DMS53 treated with DMSO at 0.1 percent for 48 hours (cell line): Measurements from ENCODE around the gene P3H1.

Source experiments
- DNase-seq: peaks from one replicate; lab custom pipeline; 2025; ENCODE audit not compliant: unreplicated experiment; lab: John Stamatoyannopoulos, UW

The P3H1 gene

DNA sequence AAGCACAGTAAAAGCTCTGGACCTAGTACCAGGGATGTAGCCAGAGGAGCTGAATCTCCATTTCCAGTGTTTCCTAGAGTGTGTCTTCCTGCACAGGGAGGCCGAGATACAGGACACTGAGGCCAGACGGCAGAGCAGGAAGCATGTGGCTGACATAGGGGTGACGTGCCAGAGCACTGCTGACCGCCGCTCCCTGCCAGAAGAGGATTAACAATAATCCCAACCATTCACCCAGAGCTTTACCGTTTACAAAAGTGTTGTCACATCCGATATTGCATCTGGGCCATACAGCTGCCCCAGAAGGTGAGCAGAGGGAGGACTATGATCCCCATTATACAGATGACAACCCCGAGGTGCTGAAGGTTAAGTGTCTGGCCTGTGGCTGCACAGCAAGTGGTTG is 21.0 kb downstream of the P3H1 start:
- DNase-seq: no peak

DNA sequence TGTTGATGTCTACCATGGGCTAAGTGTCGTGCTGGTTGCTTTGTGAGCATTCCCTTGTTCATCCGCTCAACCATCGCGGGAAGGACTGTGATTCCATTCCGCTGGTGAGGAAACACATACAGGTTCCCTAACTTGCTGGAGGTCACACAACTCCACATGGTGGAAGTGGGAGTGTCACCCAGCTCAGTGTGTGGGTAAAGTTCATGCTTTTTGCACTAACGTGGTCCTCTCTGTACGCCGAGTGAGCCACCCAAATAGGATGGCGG is 22.7 kb downstream of the P3H1 start:
- DNase-seq: no peak

DNA sequence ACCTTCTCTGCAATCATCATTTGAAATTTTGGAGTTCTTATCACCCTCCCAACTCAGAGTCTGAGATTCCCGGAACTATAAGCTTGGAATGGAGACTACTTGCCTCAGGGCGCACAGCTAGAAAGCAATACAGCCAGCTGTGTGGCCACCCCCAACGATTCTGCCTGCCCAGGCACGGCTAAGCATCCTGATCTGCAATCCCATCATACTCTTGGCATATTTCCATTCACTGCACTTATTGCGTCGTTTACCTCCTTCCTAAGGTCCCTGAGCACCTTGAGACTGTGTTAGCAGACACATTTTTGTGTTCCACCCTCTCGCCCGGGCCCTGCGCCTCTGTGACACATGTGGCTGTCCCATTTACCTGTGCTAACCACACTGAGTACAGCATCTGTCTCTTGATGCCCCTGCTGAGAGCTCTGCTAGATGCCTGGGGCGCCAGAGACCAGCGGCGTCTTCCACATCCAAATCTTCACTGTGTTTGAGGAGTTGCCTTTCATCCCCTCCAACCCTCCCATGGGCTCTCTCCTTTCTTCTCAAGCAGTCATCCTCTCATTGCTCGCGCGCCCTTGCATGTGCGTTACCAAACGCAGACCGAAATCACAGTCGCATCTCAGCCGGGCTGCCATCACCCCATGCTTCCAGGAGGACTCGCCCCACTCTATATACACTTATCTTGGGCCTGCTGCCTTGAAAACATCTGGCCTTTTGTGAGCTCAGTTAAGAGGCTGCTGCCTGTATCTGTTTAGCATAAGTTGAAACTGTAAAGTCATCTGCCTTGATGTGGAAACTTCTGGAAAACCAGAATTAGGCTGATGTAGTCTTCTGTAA is 23.3 kb downstream of the P3H1 start:
- DNase-seq: no peak

DNA sequence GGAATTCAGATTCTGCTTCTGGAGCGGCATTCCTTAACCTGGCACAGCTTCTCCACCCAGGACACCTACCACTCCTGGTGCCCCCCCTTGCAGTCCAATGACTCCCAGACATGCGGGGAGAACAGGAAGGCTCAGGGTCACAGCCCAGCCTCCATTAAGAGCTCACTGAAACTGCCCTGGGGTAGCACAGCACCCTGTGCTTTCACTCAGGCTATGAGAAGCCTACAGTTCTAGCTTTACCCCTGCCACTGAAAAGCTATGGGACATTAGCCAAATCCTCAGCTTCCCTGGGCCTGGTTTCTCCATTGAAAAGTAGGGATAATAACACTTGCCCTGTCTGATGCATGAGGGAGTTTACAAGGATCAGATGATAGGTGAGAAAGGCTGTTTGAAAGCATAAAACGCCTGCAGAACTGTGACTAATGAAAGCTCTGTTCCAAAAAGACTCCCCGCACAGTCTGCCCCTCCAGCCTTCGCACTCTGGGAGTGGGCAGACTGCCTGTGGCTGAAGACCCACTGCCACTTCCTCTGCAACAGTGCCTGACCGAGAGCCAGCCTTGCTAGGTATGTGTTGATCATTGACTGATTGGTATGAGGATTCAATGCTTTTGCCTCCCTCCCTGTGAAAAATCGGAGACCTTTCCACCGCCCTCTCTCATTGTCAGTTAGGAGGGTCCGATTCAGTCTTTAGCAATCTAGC is 24.1 kb downstream of the P3H1 start:
- no peak for DNase-seq

DNA sequence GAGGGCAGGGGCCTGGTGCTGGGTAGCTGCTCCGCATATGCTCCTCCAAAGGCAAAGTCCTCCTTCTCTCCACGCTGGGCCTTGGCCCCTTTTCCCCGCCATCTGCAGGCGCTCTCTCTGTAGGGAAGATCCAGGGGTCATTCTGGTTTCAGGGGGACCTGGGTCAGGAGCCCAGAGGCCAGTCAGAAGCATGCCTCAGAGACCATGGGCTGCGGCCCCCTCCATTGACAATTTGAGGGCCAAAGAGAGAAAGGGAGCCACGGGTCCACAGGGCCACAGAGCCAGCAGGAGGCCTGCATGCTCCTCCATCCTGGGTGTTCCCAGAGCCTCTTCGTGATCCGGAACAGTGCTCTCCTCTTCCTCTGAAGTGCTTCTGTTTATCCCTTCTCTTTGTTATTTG is 24.7 kb downstream of the P3H1 start:
- DNase-seq: no peak

DNA sequence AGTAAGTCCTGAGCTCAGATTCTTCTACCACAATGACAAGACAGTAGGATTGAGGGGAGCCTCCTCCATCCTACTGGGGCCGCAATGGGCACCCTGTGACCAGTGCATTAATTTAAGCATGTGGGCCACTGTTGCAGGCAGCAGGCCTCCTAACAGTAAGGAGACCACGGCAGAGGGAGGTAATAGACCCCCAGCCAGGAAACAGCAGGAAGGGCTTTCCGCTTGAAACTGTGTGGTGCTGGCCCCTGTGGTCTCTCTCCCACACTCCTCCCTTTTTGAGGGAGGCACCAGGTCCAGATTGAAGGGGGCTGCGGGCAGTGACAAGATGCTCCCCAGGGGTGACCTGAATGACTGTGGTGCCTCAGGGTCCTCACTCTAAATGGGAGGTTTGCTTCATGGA is 25.1 kb downstream of the P3H1 start:
- DNase-seq: no peak

DNA sequence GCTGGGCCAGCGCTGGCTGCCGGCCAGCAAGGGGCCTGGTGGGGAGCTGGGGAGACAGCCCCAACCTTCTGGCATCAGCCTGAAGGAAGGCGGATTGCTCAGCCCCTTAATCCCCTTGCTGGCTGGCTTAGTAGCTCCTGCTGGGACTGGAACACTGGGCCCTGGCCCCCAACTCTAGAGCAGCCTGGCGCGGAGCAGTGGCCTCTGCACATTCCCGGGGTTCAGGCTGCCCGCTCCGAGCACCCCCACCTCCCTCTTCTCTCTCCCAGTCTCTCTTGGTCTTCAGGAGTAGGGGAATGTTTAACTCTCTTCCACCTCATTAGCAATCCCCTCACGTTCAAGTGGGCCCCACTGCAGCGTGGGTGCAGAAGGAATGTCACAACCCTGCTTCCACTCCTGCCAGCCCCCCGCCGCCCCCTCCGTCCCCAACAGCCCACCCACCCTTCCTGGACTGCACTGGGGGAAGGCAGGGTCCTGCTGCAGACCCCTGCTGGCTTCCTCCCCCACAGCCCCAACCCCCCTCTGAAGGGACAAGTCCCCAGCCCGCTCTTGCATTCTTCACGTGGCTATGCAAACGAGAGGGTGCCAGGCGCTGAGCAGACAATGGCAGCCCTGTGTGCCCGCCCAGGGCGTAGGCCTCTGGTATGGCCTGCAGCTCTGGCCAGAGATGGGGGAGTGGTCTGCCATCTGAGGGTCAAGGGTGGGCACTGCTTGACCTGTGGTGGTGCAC is 25.8 kb downstream of the P3H1 start:
- DNase-seq: no peak

DNA sequence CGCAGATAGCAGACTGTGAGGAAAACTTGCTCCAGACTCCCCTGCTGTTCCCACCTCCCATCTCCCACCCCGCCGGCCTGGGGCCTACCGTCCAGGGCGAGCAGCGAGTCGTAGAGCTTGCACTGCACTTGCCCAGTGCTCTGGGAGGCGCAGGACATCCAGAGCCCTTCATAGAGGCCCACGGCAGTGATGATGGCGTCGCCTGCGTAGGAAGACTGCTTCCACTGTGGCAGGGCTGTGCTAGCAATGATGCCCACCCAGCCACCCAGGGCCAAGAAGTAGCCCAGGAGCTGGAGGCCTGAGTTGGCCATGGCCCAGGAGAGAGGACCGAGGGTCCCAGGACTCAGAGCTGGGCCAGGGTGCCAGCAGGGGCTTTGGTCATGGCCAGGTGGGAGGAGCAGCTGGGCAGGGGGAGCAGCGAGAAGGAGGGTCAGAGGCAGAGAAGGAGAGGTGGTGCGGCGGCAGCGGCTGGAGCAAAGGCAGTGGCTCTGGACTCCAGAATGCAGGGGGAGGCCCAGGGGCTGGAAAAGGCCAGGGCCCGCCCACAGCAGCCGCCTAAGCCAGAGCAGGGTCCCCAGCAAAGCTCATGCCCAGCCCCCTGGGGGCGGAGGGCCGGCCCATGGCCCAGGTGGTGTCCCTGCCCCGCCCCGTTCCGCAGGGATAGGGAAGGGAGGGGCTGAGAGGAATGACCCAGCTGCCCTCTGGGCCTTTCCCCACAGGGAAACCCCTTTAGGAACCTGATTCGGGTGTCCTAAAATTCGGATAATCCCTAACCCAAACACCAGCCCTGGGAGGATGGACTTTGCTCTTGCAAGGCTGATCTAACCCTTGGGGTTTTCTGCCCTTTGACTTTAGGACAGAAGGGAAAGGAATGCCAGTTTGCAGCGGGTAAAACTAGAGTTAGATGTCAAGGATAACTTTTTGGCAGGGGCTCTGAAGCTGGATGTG is 26.8 kb downstream of the P3H1 start, which contains the start of gene CLDN19:
CLDN19 (minus strand) TSS at position 484 of the 948 bp plus-strand sequence; CDS start at position 311, 173 bp downstream.
- DNase-seq: no peak

DNA sequence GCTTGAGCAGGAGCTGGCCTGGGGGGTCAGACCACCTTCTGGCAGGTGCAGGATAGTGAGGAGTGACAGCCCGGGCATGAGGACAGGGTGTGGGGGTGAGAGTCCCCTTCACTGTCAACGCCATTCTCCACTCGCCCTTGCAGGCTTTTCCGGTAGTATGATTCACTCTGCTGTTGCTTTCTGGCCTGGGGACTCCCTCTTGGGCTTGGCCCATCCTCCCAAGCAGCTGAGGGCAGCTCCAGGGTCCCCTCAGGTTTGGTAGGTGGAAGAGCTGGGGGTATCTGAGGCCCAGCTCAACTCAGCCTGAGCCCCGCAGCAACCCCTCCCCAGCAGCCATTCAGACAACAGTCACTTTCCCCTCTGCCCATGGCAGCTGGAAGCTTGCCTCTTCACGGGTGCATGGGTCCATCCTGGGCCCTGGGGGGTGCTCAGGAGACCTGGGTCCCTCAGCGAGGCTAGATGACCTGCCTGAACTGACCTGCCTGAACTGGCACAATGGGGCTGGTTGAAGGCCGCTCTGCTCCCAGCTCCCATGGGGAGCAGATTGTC is 28.1 kb downstream of the P3H1 start:
- no peak for DNase-seq

DNA sequence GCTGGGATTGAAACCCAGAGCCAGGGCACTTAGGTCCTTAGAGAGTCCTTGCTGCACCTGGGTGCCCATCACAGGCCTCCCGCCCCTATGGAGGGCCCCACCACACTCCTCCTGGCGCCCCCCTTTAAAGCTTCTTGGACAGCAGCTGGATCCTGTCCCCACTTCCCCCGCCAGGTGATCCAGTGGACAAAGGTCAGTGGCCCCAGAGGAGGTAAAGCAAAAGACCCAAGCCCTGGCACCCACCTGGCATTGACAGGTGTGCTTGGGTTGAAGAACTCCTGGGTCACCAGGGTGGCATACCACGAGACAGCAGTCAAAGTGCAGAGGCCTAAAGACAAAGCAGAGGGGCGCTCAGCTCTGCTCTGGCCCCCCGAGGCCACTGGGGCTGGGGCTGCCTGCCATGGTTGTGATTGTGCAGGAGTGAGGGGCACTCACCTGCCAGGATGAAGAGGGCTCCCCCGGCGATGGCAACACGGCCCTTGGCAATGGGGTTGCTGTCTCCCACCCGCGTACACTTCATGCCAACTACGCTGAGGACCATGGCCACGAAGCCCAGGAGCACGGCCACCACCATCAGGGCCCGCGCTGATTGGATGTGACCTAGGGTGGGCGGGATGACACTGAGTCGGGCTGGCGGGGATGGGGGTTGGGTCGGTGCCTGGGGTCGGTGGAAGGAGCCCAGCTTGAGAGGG is 28.7 kb downstream of the P3H1 start:
- DNase-seq: no peak

DNA sequence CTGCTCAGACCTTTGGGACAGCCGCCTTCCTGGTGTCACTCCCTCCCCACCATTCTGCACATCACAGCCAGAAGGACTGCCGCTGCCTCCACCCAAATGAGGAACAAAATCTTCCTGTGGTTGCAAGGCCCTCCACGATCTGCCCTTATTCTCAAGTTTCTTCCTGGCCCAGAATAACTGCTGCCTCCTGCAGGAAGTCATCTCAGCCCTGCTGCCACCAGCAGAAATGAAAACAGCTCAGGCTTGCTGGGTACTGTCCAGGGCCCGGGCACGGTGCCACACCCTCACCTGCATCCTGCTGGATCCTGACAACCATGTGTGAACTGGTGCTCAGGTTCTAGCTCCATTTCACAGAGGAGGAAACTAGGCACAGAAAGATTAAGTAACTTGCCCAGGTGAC is 29.6 kb downstream of the P3H1 start:
- peak; percentile 9 for DNase-seq

DNA sequence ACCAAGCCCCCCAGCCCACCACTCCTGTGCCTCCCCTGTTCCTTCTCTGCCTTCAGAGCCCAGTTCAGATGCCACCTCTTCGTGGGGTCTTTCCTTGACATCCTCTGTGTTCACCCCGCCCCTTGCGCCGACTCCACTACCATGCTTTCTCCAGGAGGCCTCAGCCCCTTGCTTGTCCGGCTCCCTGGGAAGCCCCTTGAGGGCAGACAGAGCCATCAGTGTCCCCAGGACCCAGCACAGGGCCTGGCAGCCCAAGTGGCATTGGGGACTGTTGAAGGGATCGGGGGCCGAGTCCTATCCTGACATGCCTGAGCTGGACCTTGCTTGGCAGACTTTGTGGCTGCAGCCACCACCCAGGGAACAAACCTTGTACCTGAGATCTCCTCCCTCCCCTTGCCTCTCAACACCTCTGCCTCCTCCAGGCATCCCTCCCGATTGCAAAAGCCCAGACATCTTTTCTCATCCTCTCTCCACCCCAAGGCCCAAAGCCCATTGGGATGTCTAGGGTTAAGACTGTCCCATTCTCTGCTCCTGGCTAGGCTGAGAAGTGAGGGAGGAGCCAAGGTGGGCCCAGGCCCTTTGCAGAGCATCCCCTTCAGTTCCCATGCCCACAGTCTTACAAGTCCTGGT is 30.1 kb downstream of the P3H1 start:
- DNase-seq: no peak

DNA sequence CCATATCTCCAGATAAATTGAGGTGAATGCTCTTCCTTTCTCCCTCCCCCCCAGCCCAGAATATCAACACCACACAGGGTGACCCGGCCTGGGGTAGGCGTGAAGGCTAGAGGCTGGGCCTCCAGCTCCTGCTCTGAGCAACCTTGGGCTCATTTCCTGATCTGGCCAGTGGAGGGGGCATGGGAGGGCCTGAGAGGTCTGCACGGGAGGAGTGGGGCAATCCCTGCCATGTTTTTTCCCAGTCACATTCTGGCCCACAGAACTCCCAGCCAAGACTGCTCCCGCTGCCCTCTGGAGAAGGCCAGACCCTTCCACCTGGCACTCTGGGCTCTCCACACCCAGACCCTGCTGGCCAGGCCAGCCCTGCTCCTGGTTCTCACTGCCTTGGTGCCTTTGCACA is 30.7 kb downstream of the P3H1 start:
- no peak for DNase-seq

DNA sequence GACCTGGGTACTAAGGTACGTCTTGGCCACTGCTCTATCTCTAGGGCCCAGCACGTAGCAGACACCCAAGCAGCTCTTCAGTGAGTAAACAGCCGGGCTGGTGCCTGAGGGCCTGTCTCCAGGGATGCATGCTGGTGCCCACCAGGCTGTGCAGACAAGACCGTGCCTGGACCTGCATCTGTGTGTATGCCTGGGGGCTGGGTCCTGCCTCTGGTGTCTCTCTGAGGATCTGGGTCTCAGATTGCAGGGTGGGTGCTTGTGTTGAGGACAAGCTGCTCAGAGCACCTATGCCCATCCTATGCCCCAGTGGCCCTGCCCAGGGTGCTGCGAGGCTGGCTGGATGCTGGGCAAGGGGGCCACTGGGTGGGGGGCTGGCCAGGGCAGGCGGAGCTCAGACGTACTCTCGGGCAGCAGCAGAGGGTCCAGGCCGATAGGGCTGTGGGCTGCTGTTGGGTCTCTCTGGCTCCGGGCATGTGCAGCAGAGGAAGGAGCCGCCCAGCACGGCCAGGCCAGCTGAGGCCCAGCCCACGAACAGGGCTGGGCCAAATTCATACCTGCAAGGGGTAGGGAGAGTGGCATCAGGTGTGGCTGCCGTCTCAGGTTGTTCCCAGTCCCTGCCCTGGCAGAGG is 31.2 kb downstream of the P3H1 start:
- no peak for DNase-seq

DNA sequence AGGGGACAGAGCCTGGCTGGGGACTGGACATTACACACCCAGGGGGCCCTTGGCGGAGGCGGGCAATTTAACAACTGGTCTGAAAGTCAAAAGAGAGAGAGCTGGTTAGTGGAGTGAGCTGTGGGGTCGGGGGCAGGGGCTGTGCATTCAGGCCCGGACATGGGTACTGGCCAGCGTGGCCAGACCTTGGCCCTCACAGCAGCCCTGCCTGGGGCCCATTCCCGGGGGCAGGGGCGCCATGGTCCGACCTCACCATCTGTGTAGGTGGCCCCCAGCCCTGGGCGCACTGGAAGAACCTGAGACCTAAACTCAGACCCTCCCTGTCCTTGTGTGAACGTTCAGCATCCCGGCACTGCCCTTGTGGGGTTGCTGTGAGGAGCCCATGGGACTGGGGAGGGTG is 31.8 kb downstream of the P3H1 start:
- no peak for DNase-seq

DNA sequence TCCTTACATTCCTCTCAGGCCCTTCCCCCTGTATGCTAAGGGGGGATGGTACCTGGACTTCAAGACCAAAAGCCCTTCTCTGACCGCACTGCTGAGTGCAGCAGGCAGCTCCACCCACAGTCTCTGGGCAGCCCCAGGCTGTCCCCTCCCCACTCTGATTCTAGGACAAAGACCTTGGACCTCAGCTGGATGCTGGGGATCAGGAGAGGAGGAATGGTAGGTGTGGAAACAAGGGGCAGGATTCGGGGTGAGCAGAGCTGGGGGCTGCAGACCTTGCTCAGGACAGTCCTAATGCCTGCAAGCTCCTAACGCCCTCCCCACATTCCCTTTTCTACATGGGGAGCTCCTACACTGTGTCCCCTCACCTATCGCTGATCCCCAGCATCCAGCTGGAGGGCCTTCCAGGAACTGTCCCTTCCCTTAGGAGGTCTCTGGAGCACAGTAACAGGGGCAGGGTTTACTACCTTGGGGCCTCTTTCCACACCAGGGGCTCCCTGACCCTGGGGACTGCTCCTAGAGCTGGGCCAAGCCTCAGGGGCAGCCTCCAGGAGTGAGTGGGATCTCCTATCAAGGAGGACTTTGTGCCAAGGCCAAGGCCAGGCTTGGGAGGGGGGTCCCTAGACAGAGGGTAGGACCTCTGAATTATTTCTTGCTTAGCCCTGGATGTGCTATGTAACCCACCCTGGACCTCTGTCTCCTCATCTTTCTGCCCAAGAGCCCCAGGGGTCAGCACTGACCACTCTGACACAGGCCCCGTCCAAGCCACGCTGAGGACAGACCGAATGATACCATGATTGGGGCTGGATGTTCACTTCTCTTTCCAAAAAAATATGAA is 32.4 kb downstream of the P3H1 start:
- DNase-seq: no peak

DNA sequence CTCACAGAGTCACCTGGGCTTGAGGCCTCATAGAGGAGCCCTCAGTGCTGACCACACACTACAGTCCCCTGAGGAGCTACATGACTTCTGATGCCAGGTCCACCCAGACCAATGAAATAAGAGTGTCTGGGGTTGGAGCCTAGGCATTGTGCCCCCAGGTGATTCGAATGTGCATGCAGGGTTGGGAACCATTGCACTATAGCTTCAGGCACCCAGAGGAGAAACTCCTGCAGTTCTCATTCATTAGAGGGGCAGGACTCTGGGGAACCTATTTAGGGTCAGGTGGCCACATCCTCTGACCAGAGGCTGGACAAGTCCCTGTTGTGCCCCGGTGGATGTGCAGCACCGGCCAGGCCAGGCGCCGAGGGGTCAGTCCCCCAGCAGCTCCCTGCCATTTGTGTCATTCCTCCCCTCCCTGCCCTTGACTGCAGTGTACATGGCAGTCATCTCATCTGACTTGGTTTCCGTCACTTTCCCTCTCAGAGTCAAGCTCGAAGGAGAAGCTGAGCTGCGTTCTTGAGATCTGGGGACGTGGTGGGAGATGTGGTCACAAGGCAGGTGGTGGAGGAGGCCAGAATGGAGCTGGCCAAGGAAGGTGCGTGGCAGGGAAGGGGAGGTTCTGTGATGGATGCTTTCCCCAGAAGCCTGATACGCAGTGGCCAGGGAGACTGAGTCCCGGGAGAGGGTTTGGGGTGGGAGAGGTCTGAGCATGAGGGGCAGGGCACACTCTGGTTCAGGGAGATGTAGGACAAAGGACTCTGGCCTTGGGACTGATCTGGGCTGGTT is 33.2 kb downstream of the P3H1 start:
- no peak for DNase-seq
